Cardiac fibroblast (primary cell): ENCODE results near the gene PRR5.

ENCODE experiments used
- DNase-seq, 2 donors: peaks; one replicate each; pipeline versions ENCODE4 v3.0.0 to v3.0.0-alpha.2; 2010; ENCODE audit warnings: low read depth in 2 of 2
- H3K4me3 ChIP-seq, 2 donors: replicated peaks in 1 of 2; 1 replicate in 1 of 2; 2 replicates in 1 of 2; pipeline ENCODE4 v1.5.1; 2011; ENCODE audit warnings: low read depth in 2 of 2, low read length in 2 of 2, mild to moderate bottlenecking in 2 of 2, moderate library complexity in 1 of 2
- CTCF ChIP-seq: IDR thresholded peaks from one replicate; pipeline ENCODE4 v1.5.1; 2011; ENCODE audit warnings: low read depth, mild to moderate bottlenecking, low read length, inconsistent platforms

PRR5 gene

GRCh38 chr22:44685384-44686056 is 16.5 kb upstream of the PRR5 start:
- peak; percentile 23 to 59 for DNase-seq
- H3K4me3 ChIP-seq = no peak overlapping the region
- no peak for TF ChIP-seq CTCF

- TF ChIP-seq CTCF = no peak
- peak in 1 of 2 donors; percentile 71 for DNase-seq
- H3K4me3 ChIP-seq = no peak overlapping the region
Observed at GRCh38 chr22:44686873-44687600, 15.0 kb upstream of the PRR5 start.

GRCh38 chr22:44689173-44689572 is 12.8 kb upstream of the PRR5 start:
- no peak overlapping the region for H3K4me3 ChIP-seq
- no peak for DNase-seq
- TF ChIP-seq CTCF = no peak

- DNase-seq = no peak
- TF ChIP-seq CTCF = no peak
- H3K4me3 ChIP-seq = no peak overlapping the region
Observed at GRCh38 chr22:44689915-44690524, 12.0 kb upstream of the PRR5 start.

GRCh38 chr22:44691796-44692661 is 10.0 kb upstream of the PRR5 start:
- no peak for TF ChIP-seq CTCF
- DNase-seq = no peak
- no peak overlapping the region for H3K4me3 ChIP-seq

GRCh38 chr22:44692662-44693007 is 9.4 kb upstream of the PRR5 start:
- H3K4me3 ChIP-seq = no peak overlapping the region
- no peak for TF ChIP-seq CTCF
- DNase-seq = no peak
